ENCODE data around the gene TEPSIN.

The TEPSIN gene

DNA sequence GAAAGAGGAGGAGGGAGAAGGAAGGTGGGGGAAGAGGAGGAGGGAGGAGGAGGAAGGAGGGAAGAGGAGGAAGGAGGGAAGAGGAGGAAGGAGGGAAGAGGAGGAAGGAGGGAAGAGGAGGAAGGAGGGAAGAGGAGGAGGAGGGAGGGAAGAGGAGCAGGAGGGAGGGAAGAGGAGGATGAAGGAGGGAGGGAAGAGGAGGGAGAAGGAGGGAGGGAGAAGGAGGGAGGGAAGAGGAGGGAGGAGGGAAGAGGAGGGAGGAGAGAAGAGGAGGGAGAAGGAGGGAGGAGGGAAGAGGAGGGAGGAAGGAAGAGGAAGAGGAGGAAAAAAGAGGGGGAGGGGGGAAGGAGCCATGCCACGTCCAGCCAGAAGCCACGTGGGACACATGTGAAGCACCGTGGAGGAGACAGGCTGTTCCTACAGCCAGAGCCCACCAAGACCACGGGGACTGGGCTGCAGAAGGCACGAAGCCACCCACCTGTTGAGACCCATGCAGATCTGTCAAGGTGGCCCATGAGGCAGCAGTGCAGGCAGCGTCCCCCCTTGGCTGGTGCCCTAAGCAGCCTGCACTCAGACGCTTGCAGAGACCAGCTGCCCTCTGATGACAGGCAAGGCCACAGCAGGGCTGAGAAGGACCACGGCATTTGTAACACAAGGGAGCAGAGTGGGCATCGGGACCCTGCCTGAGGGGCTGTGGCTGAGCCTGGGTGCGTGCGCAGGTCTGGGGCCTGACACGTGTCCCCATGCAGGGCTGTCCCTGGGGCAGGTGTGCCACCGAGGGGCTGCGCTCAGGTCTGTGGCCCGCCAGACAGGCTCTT, 10.6 kb upstream of the TEPSIN start:
- DNase-seq (ENCODE audit: low read depth in 2 of 2): no peak

DNA sequence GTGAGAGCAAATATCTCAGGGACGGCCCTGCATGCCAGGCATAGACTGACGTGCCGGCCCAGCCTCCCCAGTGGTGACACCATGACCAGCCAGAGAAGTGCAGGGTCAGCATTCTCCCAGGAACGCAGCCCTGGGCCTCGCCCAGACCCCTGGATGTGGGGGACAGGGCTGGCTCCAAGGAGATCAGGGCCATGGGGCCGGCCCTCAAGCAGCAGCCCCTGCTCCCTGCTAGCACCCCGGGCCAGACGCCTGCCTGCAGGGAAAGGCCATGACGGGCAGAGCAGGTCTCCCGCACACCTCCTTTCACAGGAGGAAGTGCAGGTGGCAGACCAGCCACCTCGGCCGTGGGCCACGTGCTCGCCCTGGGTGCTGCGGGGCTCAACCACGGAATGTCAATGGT, 9.8 kb upstream of the TEPSIN start:
- no peak for DNase-seq (ENCODE audit: low read depth in 2 of 2)

DNA sequence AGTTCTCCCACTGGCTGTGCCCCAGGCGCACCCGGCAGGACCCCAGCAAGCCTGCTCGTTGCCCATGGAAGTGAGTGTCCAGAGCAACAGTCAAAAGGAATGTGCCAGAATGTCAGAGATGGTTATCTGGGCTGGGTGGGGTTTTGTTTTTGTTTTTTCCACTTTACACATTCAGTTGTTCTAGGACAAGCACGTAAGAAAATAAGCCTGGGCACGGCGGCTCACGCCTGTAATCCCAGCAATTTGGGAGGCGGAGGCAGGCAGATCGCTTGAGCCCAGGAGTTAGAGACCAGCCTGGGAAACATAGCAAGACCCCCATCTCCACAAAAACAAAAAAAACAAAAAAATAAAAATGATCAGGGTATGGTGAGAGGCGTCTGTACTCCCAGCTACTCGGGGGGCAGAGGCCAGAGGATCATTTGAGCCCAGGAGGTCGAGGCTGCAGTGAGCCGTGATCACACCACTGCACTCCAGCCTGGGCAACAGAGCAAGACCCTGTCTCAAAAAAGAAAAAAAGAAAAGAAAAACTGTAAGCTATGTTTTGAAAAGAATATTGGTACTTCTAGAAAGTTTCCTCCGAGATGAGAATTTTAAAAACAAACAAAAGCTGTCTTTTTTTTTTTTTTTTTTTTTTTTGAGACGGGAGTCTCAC, 8.6 kb upstream of the TEPSIN start:
- DNase-seq (ENCODE audit: low read depth in 2 of 2): no peak

DNA sequence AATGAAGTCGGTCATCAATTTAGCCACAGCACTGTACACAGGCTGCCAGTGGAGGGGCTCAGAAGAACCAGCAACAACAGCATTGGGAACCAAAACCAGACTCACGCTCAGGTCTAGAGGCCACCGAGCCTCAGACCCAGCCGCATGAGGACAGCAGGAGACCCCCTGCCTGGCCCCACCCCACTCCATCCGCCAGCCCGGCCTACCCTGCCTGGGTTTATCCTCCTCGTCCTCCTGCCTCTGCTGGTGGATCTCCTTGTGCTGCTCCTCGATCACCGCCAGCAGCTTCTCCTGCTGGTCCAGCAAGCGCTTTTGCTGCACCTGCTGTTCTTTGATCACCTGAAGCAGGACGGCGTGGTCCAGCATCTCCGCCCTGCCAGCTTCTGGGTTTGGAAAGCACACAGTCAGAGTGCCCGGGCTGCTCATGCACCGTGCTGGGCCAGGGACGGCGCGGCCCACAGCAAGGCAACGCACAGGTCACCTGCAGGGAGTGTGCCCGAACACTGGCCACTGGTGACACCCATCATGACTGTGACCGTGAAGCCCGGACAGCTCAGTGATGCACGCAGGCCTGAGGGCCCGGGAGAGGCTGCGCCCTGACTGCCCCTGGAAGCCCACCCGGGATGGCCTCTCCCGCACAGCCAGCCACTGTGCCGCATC, 8.0 kb upstream of the TEPSIN start:
- DNase-seq (ENCODE audit: low read depth in 2 of 2): no peak

DNA sequence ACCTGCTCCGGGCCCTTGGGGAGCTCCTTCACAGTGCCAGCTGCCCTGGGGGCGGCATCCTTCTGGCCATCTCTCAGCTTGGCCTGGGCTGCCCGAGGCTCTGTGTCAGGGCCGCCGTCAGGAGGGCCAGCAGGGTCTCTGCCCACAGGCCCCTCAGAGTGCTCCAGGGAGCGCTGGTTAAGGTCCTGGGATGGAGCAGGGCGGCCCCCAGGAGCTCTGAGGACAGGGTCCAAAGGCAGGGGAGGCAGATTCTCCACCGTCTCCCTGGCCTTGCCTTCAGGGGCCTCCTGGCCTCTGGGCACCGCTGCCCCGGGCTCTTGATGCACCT, 7.5 kb upstream of the TEPSIN start:
- DNase-seq (ENCODE audit: low read depth in 2 of 2): no peak

DNA sequence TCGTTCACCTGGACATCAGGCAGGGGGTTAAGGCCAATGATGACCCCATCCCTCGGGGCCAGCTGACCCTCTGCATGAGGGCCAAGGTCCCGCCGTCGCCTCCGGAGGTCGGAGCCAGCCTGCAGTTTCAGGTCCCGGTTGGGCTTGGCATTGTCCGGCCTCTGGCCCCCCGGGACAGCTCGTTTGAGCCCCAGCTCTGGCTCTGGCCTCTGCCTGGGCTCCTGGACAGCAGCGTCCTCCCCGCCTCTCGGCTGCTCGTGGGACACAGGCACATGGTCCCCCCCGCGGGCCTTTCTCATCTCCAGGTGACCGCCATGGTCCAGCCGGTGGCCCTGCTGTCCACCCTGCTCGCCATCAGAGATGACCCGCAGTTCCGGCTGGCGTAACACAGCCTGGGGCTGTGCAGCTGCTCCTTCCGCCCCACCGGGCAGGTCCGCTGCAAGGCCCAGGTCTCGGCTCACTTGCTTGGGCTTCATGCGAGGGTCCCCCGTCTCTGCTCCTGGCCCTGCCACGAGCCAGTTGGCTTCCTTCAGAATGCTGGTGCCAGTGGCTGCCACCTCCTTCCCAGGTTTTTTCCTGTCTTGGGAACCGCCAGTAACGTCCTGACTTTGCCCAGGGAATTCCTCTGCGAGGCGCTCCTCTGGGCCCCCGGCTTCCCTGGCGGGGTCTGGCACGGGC, 6.9 kb upstream of the TEPSIN start:
- DNase-seq (ENCODE audit: low read depth in 2 of 2): no peak

DNA sequence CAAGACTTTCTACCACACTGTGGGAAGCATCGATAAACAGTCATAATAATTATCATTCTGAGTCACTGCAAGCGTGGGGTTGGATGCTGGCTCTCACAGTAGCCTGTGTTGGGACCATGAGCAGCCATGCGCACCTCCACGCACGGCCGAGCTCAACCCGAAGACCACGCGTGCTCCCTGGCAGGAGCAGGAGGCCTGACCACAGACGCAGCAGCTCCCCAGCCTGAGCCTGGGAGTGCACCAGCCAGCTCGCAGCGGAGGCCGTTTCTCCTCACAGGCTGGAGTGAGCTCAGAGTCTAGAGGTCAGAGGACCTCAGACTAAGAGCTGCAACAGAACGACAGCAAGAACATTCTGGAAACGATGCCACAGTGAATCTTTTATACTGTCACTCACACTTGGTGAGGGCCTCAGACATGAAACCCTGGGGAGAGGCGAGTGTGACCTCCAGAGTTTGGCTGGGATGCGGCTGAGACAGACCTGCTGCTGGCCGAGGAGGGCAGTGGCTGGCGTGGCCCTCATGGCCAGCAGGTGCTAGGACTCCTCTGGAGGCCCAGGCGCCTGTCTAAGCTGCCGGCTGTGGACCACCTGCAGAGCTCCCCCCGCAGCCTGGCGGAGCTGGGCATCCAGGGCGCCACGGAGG, 6.3 kb upstream of the TEPSIN start:
- no peak for DNase-seq (ENCODE audit: low read depth in 2 of 2)

DNA sequence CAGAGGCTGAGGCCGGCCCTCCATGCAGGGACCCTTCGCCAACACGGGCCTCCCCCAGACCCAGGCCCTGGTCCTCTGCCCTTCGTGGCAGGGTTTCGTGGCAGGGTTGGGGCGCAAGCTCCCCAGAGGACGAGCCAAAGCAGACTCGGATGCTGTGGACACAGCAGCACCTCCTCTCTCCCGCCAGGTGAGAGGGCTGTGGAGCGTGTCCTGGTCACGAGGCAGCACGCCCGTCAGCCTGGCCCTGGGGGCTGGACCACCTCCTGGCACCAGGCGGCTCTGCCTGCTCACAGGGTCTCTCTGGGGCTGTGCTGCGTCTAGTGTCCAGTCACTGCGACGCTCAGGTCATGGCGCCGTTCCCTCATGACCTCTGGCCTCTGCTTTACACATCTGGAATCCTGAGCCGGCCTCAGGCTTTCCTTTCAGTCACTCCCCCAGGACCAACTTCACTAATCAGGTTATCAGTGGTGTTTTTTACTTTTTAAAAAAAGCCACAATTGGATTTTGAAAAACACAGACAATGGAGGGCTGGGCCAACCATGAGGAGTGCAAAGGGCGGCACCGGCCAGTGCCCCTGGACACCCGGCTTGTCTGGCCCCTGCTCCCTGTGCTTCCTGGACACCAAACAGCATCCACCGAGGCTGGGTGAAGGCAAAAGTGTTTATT, 5.6 kb upstream of the TEPSIN start:
- DNase-seq (ENCODE audit: low read depth in 2 of 2): no peak

DNA sequence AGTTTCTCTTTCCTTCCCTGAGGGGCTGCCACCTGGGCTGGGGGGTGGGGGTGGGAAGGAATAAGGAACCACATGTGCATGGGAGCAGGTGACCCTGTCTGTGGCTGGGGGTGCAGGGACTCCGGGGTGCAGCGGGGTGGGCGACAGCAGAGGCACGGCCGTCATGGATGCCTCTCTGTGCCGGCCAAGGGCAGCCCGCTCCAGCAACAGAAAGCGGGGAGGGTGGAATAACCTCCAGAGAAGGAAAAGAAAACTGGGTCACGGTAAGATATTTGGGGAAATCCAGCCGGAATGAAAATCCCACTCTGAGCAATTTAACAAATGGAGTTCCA, 4.4 kb upstream of the TEPSIN start:
- no peak for DNase-seq (ENCODE audit: low read depth in 2 of 2)

DNA sequence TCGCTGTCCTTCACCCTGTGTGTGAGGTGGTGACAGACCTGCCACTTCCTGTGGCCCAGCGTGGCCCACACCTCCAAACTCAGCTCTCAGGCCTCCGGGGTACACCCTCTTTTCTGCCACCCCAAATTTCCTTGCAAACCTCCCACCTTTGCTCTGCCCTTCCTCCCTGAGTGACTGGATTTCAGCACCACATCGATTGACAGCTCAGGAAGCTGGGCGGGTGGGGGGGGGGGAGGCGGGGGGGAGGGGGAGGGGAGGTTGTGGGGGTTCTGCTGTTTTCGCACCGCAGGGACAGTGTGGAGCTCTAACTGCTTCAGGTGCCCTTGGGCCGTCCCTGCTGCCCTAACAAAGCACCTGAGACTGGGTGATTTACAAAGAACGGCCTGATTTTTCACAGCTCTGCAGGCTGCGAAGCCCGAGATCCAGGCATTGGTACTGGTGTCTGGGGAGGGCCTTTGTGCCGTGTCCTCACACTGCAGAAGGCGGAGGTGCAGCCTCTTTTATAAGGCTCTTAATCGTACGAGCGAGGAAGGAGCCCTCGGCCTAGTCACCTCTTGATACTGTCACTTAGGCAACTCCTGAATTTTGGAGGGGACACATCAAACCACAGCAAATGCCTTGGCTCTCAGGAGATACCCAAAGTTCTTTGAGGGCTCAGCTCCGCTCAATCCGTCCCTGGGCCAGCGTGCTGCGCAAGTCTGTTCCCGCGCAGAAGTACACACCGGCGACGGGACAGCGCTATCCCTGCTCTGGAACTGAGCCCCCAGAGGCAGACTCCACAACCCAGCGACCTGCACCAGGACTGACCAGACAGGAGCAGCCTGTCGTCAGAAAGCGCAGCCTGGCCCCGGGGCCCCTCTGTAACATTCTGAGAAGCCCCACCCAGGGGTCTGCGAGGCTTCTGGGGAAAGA, 3.8 kb upstream of the TEPSIN start:
- DNase-seq (ENCODE audit: low read depth in 2 of 2): no peak

DNA sequence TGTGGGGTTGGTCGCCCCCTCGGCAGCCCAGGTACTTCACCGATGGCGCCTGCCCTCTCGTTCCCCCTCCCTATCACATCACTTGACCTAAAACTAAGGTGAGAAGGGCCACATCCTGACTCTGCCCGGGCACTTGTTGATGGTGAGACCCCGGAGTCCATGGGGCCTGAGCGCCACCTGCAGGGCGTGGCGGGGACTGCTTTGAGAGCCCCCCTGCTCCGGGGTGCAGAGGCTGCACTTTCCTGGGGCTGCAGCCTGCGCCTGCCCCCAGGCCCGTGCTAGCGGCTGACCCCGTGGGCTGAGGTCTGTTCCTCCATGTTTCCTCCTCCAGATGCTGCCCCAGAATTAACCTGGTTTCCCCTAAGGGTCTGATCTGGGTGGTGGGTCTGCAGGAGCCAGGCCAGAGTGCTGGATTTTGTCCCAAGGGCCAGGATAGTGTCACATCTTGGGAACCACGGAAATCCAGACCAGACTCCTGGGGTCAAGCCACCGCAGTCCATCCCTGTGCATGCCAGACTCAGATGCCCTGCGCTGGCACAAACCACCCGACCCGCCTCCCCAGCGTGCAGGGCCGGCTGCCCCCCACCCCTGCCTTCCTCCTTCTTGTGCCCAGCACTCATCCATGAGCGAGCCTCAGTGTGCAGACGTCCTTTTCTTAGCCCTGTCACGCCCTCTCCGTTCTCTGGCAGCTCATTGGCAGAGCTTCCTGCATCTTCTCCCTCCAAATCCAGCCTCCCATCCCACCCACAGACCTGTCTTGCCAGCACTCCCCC, 3.0 kb upstream of the TEPSIN start:
- peak; percentile 25 to 35 for DNase-seq (ENCODE audit: low read depth in 2 of 2)

DNA sequence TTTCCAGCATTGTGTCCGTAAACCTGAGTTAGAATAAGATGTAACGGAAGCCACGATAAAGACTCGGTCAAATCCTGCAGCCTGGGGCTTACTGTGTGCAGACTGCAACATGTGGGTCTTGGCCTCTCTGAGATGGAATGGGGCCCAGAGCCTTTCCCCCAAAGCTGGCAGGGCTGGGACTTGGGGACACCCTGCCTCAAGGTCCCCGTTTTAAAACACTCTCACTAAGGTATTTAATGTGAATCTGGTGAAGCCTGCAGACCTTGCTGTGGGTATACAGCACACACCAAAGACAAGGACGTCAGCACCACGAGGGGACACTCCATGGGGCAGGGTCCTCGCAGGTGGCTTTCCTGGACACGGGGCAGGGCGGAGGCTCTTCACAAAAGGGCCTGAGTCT, 2.3 kb upstream of the TEPSIN start:
- no peak for DNase-seq (ENCODE audit: low read depth in 2 of 2)

DNA sequence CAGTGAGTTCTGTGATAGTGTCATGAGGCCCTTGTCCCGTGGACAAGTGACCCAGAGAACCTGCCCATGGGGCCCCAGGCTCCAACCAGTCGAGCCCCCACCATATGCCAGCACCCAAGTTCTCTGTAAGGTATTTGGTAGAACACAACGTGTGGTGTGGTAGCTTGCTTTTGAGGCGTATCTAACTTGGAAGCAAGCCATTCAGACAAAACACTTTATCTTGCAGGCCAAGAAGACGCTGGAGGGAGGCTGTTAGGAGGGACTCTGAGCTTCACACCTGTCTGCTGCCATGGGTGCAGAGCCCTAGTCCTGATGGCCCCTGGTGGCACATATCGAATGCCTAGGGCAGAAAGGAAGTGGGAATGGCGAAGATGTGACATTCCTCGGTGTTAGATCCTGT, 1.9 kb upstream of the TEPSIN start:
- DNase-seq (ENCODE audit: low read depth in 2 of 2): no peak

DNA sequence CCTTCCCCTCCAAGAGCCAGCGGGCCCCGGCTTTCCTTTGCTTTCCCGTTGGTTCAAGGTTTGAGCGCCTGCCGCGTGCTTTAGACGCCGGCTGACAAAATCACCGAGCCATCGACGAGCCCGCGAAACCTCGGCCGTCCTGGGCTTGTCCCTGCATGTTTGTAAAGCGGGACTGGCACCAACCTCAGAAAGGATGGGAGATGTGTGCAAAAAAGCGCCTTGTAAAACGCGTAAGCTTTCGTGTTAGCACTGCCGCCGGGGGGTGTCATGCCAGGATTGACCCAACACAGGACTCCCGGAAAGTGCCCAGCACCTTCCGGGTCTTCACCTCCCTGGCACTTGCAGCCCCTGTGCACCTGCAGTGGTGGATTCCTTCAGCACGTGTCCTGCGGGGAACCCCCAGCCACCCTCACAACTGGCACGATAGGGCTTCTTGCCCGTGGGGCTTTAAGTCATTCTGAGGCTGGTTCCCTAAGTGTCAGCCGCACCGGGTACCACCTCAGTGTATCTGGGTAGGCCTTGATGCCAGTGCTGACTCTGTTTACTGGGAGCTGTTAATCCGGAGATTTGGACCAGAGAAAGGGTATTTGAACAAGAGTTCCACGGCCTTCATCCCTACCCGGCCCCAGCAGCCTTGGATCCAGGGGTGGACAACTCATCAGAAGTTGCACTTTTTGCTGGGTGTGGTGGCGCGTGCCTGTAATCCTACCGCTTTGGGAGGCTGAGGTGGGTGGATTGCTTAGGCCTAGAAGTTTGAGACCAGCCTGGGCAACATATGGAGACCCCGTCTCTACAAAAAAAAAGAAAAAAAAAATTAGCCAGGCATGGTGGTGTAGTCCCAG, 1.1 kb upstream of the TEPSIN start:
- peak in 1 of 2 donors; percentile 36 for DNase-seq (ENCODE audit: low read depth in 2 of 2)

DNA sequence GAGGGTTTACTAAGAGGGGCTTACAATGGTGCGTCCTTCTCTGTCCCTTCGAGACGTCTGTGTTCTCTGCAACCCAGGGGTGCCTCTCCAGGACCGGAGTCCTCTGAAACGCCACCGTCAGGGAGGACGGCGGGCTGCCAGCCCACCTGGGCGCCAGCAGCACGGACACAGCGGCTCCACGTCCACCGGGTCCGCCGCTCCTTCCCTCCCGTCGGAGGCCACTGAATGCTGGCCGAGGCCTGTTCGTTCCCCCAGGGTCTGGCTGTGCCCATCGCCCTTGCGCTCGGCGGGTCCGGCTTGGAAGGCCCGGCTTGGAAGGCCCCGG, 403 bp downstream of the TEPSIN start:
- DNase-seq (ENCODE audit: low read depth in 2 of 2): no peak

DNA sequence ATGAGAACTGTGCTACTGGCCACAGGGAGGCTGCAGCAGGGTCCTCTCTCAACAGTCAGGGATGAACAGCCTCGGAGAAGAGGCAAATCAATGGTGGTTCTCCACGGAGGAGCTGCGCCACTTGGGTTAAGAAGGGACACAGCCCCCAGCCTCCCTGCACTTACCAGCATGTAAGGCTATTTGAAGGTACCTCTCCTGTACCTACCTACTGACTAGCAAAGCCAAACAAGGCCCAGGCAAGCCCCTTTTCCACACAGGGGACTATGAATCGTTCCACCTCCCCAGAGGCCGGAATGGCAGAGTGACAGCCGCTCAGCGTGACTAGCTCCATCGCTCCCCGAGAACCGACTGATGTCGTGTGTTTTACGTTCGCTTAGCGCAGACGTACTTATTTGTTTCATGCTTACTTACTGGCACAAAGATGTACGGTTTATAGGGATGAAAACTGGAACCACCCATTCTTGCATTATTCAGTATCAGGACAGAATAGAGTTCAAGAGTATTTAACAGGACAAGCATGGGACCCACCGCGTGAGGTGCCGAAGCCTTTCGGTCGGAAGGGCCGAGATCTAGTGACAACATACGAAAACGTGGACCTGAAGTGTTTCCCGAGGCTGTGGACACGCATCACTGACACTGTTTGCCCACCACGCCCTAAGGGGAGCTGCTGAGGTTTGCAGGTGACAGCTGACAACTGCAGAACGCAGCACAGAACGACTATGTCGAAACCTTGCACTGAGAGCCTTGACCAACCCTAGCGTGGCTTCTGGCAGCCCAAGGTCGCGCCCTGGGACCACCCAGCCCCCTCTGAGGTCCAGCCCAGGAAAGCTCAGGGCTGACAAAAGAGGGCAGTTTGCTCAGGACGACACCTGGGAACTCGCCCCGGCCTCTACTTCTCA, 1.0 kb downstream of the TEPSIN start:
- DNase-seq (ENCODE audit: low read depth in 2 of 2): no peak

DNA sequence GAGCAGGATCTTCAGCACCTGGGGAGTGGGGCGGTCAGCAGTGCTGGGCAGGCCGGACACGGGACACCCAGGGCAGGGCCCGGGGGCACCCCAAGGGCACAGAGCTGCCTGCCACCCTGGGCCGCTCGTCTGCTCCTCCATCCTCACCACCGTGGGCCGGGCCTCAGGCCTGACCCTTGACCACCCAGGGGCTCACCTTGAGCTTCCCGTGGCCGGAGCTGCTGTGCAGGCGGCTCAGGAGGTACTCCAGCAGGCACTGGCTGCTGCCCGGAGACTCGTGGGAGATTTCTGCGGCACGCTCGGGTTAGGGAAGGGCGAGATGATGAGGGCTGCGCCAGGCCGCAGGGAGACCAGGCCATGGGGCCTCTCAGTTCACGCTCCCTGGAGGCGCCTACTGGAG, 2.1 kb downstream of the TEPSIN start:
- no peak for DNase-seq (ENCODE audit: low read depth in 2 of 2)
